Astrocyte of the spinal cord (primary cell): ENCODE results near the gene HOXA9.

ENCODE experiments used
- DNase-seq: peaks from one replicate; pipeline ENCODE4 v3.0.0; 2011; ENCODE audit warnings: low read depth, low spot score
- H3K4me3 ChIP-seq: 2 replicates; pipeline ENCODE4 v1.5.1; 2011; ENCODE audit warnings: low read depth, mild to moderate bottlenecking, low read length, moderate library complexity
- CTCF ChIP-seq: IDR thresholded peaks from 2 replicates; pipeline ENCODE4 v1.5.1; 2012; ENCODE audit warnings: low read depth, mild to moderate bottlenecking, low read length, inconsistent platforms
- in situ Hi-C: cut with HindIII; loops from 2 replicates; pipeline ENCODE4 v1.10.0; 2017; ENCODE audit warnings: low sequenced_read_pairs

Gene HOXA9

DNA sequence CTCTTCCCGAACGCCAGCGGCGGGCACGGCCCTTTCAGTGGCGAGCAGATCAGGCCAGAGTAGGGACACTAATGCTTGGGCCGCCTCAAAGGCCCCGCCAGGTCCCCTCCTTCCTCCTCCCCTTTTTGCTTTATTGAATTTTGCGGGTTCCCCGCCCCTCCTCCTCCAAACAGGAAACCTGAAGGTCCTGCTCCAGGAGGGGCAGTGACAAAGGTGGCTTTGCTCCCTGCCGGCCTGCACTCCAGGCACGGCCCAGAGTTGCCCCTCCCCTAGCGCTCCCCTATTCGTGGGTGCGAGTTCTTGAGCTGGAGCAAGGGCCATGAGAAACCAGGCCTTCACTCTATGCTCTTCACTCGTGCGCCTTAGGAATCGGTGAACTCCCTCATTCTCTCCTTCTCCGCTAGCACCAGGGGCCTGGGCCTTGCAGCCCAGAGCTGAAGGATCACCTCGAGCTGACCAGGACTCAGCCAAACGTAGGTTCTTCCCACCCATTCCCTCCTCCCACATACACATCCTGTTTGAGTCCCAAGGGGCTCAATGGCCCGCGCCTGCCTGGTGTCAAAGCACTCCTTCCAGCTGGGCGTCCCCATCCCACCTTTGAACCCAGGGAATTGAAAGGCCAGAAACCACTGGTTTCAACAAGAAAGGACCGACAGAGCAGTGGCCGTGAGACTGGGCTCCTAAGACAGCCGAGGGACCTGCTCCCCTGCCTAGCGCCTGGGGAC, 17.1 kb downstream of the HOXA9 start:
- peak overlapping the region; percentile 69 for H3K4me3 ChIP-seq
- DNase-seq, result peak; percentile 66
- in situ Hi-C loops, result no loop called here
- no peak for TF ChIP-seq CTCF

DNA sequence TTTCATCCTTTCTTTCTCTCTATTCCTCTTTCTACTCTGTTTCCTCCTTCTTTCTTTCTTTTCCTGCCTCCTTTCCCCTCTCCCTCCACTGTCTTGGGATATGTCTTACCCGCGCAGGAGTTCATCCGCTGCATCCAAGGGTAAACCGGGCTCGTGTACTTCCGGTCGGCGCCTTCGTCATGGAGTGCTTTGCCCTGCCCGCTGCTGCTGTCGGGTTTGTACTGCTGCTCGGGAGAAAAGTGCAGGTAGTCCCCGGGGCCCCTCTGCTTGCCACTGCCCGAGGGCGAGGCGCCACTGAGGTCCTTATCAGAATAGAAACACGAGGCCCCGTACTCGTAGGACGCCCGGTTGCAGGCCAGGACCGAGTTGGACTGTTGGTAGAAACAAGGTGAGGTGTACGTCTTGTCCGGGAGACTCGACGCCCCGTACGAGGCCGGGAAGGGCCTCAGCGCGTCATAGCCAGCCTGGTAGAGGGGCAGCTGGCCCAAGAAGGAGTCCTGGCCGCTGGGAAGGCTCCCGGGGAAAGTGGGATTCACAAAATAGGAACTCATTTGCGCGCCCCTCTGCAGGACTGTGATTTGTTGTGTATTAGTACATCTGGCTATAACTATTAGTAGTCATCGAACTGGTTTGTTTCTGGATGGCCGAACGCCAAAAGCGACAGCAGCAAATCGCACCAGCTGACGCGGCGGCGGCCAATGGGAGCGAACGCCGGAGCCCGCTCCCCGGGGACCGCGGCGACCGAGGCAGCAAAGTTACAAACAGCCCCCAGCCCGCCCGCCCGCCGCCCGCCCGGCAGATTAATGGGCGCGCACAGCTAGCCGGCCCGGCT, 17.9 kb downstream of the HOXA9 start, which contains the start of gene HOXA6:
TSS of gene HOXA6 (minus strand) at position 576 of the 832 bp plus-strand sequence. CDS start at position 551, 25 bp downstream.
- TF ChIP-seq CTCF, result no peak
- H3K4me3 ChIP-seq, result peak within 1 kb of the TSS; percentile 69
- peak; percentile 63 for DNase-seq
- in situ Hi-C loops, result no loop called here

- H3K4me3 ChIP-seq, result peak overlapping the region; percentile 69
- in situ Hi-C loops, result no loop called here
- no peak for DNase-seq
- TF ChIP-seq CTCF, result no peak
These were observed 18.7 kb downstream of the HOXA9 start for GRCh38 chr7:27146491-27147198.

- peak overlapping the region; percentile 69 for H3K4me3 ChIP-seq
- peak; percentile 61 for DNase-seq
- TF ChIP-seq CTCF, result no peak
- in situ Hi-C loops, result no loop called here
These were observed 19.4 kb downstream of the HOXA9 start for GRCh38 chr7:27145914-27146412.

DNA sequence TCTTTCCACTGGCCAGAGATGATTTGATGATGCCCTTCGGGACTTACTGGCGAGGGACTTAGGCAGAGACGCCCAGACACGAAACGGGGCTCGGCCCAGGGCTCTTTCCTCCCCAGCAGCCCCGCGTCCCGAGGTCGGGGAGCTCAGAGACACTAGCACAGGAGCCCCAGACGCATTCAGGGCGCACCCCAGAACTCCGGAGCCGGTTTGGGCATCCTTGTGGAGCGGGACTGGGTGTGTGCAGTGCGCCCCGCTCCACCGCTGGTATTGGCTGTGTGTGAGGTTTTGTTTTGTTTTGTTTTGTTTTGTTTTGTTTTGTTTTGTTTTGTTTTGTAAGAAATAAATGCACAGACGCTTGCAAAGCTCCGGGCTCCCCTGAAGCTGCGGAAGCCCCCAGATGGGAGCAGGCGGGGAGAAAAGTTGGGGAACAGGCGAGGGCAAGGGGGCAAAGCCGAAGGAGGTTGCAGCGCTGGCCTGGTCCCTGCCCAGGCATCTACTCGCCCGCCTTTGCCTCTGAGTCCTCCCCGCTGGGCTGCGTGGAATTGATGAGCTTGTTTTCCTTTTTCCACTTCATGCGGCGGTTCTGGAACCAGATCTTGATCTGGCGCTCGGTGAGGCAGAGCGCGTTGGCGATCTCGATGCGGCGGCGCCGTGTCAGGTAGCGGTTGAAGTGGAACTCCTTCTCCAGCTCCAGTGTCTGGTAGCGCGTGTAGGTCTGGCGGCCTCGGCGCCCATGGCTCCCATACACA, 20.0 kb downstream of the HOXA9 start:
- H3K4me3 ChIP-seq, result peak overlapping the region; percentile 69
- in situ Hi-C loops, result no loop called here
- DNase-seq, result no peak
- no peak for TF ChIP-seq CTCF
